ENCODE data around the gene FCN2. TPM values are rescaled to one million over a fixed set of nuclear protein-coding genes. Genes with fewer than 3 reads are reported as not detected.

FCN2 gene
- total RNA-seq, 2 experiments from 2014 or later, result not detected

GRCh38 chr9:134892820-134893420 lies 12.3 kb downstream of the FCN2 start:
- H4K20me1 ChIP-seq (ENCODE audit: insufficient read depth, low read length), result no peaks in the 10 kb centered on the region
- ChIA-PET POLR2A (interaction anchor here (0.7 kb wide), 1 partner anchor 13 kb away, joined by 3 read pairs; no protein-coding TSS in a partner anchor), CTCF (ENCODE audit: unreplicated experiment) (no interaction called here)
- H3K4me1 ChIP-seq (ENCODE audit: insufficient read depth, low read length, poor library complexity, severe bottlenecking), result peaks cover 32% of the 10 kb centered on the region
- no peak overlapping the region for H3K4me2 ChIP-seq (ENCODE audit: low read length)
- H2AFZ ChIP-seq (ENCODE audit: low read length), result no peak overlapping the region
- no peaks in the 10 kb centered on the region for H3K9me3 ChIP-seq (ENCODE audit: low read length)
- TF ChIP-seq EZH2phosphoT487 (IDR thresholded peaks at IDR 0.05; ENCODE audit: borderline replicate concordance, low read depth, low read length), result no peak
- TF ChIP-seq CTCF (conservative IDR thresholded peaks at IDR 0.05; ENCODE audit: low read length), result no peak
- no peaks in the 10 kb centered on the region for H3K79me2 ChIP-seq (ENCODE audit: insufficient read depth, low read depth, low read length)
- no peaks in the 10 kb centered on the region; the same call in 1 of the 2 replicates for H3K36me3 ChIP-seq (ENCODE audit: insufficient read depth, low read length)
- H3K27ac ChIP-seq (ENCODE audit: low read depth, low read length, poor library complexity, severe bottlenecking), result no peak overlapping the region
- intact Hi-C loops (cut with micrococcal nuclease; ENCODE audit: unreplicated experiment), result no loop called here
- H3K9me2 ChIP-seq (ENCODE audit: insufficient read depth, low read length), result no peaks in the 10 kb centered on the region
- no peak overlapping the region for H3K4me3 ChIP-seq (ENCODE audit: low read depth, low read length, poor library complexity, severe bottlenecking)
- no peak for DNase-seq (ENCODE audit: low spot score)
- BruUV-seq (replicated peaks), result no TSS peak

- ChIA-PET POLR2A (no interaction called here), CTCF (ENCODE audit: unreplicated experiment) (no interaction called here)
- H3K27ac ChIP-seq (ENCODE audit: low read depth, low read length, poor library complexity, severe bottlenecking), result no peak overlapping the region
- H3K9me3 ChIP-seq (ENCODE audit: low read length), result peaks cover 10% of the 10 kb centered on the region; the same call in 1 of the 2 replicates
- TF ChIP-seq CTCF (conservative IDR thresholded peaks at IDR 0.05; ENCODE audit: low read length), result no peak
- H3K9me2 ChIP-seq (ENCODE audit: insufficient read depth, low read length), result no peaks in the 10 kb centered on the region
- intact Hi-C loops (cut with micrococcal nuclease; ENCODE audit: unreplicated experiment), result no loop called here
- H3K36me3 ChIP-seq (ENCODE audit: insufficient read depth, low read length), result no peaks in the 10 kb centered on the region; the same call in 1 of the 2 replicates
- no peak overlapping the region for H3K4me2 ChIP-seq (ENCODE audit: low read length)
- H3K4me3 ChIP-seq (ENCODE audit: low read depth, low read length, poor library complexity, severe bottlenecking), result no peak overlapping the region
- DNase-seq (ENCODE audit: low spot score), result no peak
- H4K20me1 ChIP-seq (ENCODE audit: insufficient read depth, low read length), result no peaks in the 10 kb centered on the region
- peaks cover 21% of the 10 kb centered on the region for H3K4me1 ChIP-seq (ENCODE audit: insufficient read depth, low read length, poor library complexity, severe bottlenecking)
- H3K79me2 ChIP-seq (ENCODE audit: insufficient read depth, low read depth, low read length), result no peaks in the 10 kb centered on the region
- no TSS peak for BruUV-seq (replicated peaks)
- H2AFZ ChIP-seq (ENCODE audit: low read length), result no peak overlapping the region
These were observed 13.7 kb downstream of the FCN2 start for GRCh38 chr9:134894136-134894860.

GRCh38 chr9:134895097-134895496 lies 14.5 kb downstream of the FCN2 start:
- H3K4me3 ChIP-seq (ENCODE audit: low read depth, low read length, poor library complexity, severe bottlenecking), result no peak overlapping the region
- no TSS peak for BruUV-seq (replicated peaks)
- H3K9me2 ChIP-seq (ENCODE audit: insufficient read depth, low read length), result no peaks in the 10 kb centered on the region
- no peak for TF ChIP-seq EZH2phosphoT487 (IDR thresholded peaks at IDR 0.05; ENCODE audit: borderline replicate concordance, low read depth, low read length)
- TF ChIP-seq CTCF (conservative IDR thresholded peaks at IDR 0.05; ENCODE audit: low read length), result no peak
- ChIA-PET POLR2A (no interaction called here), CTCF (ENCODE audit: unreplicated experiment) (no interaction called here)
- H3K9me3 ChIP-seq (ENCODE audit: low read length), result peaks cover 17% of the 10 kb centered on the region; the same call in 1 of the 2 replicates
- no peak overlapping the region for H2AFZ ChIP-seq (ENCODE audit: low read length)
- H3K4me2 ChIP-seq (ENCODE audit: low read length), result no peak overlapping the region
- peaks cover 13% of the 10 kb centered on the region for H3K4me1 ChIP-seq (ENCODE audit: insufficient read depth, low read length, poor library complexity, severe bottlenecking)
- no peaks in the 10 kb centered on the region; the same call in 1 of the 2 replicates for H3K36me3 ChIP-seq (ENCODE audit: insufficient read depth, low read length)
- H3K79me2 ChIP-seq (ENCODE audit: insufficient read depth, low read depth, low read length), result no peaks in the 10 kb centered on the region
- H3K27ac ChIP-seq (ENCODE audit: low read depth, low read length, poor library complexity, severe bottlenecking), result no peak overlapping the region
- intact Hi-C loops (cut with micrococcal nuclease; ENCODE audit: unreplicated experiment), result no loop called here
- H4K20me1 ChIP-seq (ENCODE audit: insufficient read depth, low read length), result no peaks in the 10 kb centered on the region
- no peak for DNase-seq (ENCODE audit: low spot score)

All from OCI-LY7 (cell line).